HG03469 (cell line): ENCODE data around the gene INSYN2A.

Experiments used
- ATAC-seq: cut with Tn5 transposase; IDR thresholded peaks from one replicate; pipeline ENCODE4 v1.9.1; 2021; ENCODE audit warnings: mild to moderate bottlenecking, moderate library complexity, moderate number of reproducible peaks; ENCODE audit not compliant: unreplicated experiment

The INSYN2A gene, protein sequence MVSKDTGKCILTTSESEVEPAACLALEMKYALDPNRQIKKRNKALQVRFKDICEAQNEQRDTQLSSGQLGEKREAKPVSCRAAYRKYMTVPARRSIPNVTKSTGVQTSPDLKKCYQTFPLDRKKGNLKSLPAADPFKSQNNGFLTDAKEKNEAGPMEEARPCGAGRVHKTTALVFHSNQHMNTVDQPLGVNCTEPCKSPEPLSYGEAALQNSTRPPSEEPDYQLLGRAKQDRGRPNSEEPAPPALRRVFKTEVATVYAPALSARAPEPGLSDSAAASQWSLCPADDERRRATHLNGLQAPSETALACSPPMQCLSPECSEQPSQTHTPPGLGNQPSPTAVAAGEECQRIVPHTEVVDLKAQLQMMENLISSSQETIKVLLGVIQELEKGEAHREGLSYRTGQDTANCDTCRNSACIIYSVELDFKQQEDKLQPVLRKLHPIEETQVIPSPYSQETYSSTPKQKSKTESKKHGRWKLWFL

DNA sequence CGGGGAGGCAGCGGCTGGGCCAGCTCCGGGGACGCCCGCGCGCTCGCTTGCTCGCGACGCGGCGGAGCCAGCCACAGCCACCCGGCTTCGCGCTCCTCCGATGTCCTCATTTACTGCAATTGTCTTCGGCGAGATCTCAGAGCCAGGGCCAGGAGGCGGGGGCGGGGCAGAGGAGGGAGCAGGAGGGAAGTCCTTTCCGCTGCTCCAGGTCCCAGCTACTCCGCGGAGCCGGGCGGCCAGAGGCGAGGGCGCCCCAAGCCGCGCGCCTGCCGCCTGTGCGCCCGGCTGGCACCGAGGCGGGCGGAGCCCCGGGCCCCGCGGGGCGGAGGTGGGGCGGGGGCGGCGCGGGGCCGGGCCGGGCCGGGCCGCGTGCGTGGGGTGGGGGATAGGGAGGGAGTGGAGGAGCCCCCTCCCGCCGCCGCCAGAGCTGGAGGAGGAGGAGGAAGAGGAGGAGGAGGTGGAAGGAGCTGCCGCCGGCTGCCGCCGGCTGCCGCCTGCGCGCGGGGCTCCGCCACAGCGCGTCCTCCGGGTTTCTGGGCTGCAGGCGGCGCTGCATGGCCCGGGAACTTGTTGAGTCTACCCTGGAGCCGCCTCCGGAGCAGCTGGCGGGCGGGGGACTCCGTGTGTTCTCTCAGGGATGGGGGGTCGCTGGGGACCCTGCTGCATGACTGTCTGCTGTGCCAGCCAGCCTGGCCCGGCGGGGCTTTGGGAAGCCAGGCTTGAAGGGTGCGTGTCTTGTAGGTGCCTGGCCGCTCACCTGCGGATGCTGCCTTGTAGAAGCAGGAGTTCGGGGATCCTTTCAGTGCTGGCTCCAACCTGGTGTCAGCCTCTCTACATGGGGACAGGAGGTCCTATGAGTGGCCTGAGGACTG, at the start of gene INSYN2A:
Gene INSYN2A, minus strand, starts transcription at position 310 of the 872 bp plus-strand sequence. CDS start 20,196 bp downstream, outside the sequence.
- no peak for ATAC-seq

DNA sequence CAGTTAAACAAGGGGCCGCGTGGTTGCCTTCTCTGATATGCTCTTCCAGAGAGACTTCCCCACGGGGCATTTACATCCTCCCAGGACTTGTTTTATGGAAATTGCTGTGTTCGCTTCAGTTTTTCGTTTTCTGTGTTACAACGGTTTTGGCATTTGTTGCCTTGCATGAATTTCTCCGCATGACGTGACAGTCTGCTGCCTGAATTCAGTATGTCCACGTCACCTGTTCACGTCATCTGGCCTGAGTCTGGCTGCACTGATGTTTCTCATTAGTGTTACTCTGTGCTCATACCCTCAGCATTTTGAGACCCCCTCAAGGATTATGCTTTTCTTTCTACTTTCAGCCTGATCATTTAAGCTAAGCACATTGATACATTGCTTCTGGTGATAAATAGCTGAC, 49.1 kb upstream of the INSYN2A start:
- no peak for ATAC-seq

DNA sequence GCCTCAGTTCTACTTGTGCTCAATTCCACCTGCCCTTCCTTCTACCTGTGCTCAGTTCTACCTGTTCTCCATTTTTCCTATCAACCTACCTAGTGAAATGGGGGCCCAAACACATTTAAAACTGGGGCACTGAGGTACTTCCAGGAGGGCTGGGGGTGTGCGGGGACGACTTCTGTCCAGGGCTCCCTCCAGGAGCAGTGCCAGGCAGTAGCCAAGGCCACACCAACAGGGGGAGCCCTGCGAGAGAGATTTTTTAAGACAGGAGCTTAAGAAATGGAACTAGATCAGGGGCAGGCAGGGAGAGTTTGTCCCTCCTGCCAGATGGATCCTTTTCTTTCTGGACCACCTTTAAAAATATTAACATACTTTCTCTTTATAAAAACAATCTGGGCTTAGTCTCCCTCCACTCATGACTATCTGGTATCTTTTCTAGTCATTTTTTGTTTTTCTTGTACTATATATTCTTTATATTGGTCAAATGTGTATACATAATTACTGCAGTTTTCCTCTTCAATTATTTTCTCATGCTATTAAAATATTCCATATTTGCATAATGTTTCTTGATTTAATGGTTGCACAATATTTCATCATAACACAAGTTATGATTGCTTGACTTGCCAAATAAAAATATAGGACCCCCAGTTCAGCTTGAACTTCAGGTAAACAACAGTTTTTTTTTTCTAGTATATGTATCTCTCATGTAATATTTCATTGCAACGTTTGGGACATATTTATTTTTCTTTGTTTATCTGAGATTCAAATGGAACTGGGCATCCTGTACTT, 47.3 kb upstream of the INSYN2A start:
- ATAC-seq = no peak

DNA sequence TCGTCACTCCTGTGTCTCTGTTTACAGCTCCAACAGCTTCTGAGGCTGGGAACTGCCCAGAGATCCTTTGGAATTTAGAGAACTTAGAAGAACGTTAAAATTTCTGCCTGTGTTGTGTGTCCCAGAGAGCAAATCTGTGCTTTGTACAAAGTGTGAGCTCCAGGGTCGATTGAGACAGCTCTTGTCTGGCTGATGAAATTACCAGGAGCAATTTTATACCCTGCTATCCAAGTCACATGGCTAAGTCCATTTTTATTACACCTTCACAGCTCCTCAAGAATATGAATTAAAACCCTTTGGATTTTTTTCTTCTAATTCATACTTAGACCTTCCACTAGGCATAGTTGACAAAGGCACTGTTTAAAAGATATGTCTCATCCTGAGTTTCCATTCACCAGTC, 46.5 kb upstream of the INSYN2A start:
- no peak for ATAC-seq

DNA sequence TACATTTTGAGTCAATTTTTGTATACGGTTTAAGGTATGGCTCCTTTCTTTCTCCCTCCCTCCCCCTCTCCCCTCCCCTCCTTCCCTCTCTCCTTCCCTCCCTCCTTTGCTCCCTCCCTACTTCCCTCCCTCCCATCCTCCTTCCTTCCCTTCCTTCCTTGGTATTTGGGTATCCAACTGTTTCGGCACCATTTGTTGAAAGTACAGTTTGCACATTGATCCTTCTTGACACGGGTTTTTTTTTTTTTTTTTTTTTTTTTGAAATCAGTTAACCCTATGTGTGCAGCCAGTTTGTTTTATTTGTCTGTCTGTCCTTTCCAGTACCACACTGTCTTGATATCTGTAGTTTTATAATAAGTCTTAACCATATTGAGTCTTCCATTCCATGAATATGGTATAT, 39.9 kb upstream of the INSYN2A start:
- ATAC-seq = no peak

DNA sequence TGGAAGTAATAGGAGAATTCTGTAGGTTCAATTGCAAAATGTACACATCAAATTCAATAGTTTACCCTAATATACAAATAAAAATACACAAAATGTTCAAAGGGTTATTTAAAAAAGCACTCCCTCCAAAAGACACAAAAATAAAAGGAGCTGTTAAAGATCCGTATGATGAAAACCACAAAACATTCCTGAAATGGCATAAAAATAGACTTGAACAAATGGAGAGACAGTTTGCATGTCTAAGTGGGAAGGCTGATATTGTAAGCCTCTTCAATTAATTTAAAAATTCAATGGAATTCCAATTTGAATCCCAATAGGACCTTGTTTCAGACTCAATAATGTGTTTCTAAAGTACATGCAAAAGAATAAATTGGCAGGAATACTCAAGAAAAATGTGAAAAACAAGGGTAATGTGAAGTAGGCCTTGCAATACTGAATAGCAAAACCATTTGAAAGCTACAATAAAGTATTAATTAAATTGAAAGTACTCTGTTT, 38.0 kb upstream of the INSYN2A start:
- ATAC-seq = no peak

DNA sequence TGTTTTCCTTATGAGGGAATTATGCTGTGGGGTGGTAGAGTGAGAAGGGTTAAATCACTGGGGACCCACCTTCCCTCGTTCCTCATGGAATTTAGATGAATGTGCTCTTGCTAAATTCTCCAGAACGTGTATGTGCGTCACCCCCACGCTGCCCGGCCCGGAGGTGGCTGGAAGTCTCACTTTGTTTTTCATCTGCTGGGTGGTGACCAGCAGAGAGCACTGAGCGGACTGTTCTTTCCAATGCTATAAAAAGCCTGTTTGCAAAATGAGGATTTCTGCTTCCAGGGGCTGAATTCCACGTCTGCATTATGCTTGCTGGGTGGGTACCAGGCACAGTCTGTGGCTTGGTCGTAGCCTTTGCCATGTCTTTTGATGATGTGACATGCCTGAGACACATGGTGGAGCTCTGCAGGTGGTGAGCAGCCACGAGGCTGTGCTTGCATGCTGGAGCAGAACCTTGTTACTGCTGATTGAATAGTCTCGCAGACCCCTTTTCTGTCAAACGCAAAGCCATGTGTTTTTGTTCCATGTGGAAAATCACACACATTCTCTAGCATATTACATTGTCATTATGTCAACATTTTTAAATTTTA, 31.9 kb upstream of the INSYN2A start:
- no peak for ATAC-seq

DNA sequence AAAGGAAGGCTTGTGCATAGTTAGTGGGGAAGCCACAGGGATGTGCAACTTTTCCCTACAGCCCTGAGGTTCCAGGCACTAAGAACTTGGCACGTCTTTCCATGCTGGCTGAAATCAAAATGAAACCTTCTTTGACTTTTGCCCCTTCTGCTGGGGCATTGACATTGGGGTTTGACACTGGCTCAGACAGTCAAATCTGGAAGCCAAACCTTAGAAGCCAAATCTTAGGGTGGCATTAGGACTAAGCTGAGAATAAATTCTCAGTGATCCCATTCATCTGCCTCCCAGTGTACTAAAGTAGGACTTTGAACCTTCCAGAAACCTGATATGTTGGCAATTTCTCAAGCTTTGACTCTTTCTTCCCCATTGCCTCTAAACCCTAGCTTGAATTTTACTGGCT, 31.3 kb upstream of the INSYN2A start:
- no peak for ATAC-seq

DNA sequence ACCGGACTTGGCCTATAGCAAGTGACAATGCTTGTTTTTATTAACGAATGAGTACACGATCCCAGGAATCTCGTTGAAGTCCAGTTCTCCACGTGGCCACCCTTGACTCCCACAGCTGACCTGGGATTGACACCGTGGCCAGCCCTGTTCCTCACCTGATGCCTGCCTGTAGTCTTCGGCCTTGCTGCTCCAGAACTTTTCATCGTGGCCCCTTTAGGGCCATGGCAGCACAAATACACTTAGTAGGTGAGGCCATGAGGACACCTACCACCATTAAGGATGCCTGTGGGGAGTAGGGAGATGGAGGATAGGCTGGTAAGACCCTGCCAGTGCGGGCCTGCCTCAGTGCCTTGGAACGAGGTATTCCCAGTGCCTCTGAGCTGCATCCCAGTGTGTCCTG, 30.6 kb upstream of the INSYN2A start:
- ATAC-seq = no peak

DNA sequence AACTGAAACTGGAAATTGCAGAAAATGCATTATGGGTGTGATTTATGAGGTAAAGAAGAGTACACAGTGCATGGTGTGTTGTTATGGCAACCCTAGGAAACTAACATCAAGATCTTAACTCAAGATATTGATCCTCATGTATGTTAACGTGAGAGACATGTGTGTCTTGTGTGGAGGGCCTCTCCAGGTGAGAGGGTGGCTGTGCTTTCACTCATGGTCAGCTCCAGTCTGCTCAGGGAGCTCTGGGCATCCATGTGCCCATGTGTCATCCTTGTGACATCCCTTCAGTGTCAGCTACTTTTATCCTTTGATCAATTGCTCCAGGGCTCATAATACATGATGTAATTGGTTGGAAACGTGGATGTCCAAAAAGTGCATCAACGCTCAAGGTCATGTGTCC, 24.9 kb upstream of the INSYN2A start:
- ATAC-seq = no peak

DNA sequence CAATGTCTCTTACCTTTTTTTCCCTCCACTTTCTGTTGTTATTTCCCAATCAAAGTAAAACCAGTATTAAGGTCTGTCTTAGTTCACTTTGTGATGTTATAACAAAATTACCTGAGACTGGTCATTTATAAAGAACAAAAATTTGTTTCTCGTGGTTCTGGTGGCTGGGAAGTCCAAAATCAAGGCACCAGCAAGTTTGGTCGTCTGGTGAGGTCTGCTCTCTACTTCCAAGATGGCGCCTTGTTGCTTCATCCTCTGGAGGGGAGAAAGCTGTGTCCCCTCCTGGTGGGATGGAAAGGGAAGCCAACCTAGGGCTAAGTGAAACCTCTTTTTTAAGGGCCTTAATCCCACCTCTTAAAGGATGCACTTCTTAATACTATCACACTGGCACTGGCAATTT, 22.3 kb upstream of the INSYN2A start:
- no peak for ATAC-seq

DNA sequence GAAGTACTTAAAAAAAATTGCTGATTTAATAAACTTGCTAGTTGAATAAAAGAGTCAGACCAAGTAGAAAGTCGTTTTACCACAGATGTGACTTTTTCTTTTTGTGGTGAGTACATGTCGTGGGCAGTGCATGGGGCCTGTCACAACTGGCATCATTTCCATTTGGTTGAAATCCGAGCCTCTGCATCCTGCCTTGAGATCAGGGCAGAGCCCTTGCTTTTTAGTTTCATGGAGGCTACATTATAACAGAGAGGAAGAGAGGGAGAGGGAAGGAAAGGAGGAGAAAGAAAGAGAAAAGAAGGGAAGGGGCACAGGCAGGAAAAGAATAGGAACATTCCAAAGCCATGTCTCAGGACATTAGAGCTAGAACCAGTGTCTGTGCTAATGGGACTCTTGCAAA, 20.4 kb upstream of the INSYN2A start:
- ATAC-seq = no peak

DNA sequence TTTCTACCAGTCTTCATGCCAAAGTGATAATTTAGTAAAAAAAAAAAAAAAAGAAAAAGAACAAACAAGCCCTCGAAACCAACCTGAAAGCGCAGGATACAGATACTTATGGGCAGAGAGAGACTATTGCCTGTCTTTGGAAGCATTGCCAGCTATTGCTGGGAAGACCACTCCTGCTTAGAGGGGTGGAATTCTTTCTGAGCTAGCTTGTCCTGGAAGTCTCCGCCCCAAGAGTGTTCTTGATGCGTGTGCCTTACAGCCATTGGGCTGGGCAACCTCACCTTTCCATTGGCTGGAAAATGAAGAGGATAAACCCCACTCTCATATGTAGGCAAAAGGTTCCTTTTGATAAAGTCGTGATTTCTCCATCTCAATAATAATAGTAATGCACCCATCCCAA, 19.9 kb upstream of the INSYN2A start:
- ATAC-seq = no peak

DNA sequence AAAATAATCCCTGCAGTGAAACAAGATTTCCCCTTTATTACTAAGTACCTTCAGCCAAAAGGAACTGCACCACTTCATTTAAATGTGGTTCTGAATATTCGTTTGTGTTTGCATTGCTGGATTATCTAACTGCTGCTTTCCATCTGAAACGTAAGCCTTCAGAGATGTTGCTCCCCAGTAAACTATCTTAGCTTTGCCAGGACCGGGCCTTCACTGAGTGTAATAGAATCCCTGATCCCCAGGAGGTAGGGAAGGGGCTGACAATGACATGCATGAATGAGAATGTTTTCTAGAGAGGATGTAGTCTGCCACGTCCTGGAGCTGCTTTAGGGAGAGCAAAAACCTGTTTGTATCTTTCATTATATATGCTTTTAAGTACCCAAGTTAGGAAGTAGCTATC, 19.5 kb upstream of the INSYN2A start:
- no peak for ATAC-seq

DNA sequence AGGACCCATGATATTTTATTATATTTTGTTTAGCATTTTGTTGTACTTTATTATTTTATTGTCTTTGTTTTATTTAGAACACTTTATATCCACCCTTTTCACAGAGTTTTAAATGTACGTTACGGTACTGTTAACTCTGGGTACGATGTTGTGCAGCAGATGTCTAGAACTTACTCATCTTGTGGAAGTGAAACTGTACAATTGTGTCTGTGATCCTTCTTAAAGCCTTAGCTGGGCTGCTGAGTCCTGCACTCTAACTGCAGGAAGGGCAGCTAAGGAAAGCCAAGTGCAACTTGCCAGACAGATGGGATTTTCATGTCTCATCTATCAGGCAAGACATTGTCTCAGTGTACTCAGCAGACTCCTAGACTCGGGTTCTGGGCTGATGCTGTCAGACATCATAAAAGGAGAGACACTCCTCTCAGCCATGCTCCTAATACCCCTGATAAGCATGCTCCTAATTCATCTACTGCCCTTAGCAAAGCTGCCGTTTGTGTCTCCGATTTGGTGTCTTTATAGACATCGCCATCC, 14.6 kb upstream of the INSYN2A start:
- ATAC-seq = no peak

DNA sequence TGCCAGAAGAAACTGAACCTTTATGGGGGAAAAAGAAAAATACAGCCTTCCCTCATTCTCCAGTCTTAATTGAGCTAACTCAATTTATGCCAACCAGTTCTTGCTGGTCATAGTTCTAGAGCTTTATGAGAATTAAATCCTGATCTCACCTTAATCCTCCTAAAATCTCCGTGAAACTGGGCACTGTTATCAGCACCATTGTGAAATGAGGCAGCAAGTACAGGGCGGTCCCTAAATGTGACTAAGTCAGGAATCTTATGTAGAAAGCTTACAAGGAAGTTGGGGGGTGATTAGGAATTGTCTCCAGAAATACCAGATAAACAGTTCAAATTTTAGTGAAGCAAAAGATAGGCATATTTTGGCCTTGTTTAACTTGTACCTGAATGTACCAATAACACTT, 10.7 kb upstream of the INSYN2A start:
- no peak for ATAC-seq

DNA sequence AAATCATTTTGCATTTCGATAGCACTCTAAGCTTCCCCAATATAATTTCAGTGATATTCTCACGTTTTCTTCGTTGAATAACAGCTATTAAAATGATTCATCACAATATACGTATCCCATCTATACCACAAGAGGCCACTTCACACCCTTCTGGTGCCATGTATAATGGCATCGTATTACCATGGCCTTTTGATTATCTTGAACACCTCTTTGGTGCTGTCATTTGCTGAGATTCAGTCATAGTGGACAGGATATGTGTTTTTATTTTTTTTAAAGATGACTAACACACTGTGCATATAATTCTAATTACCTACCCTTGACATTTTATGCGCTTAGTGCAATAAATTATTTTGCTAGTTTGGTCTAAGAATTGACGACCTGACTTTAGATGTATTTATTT, 6.7 kb upstream of the INSYN2A start:
- ATAC-seq = no peak

DNA sequence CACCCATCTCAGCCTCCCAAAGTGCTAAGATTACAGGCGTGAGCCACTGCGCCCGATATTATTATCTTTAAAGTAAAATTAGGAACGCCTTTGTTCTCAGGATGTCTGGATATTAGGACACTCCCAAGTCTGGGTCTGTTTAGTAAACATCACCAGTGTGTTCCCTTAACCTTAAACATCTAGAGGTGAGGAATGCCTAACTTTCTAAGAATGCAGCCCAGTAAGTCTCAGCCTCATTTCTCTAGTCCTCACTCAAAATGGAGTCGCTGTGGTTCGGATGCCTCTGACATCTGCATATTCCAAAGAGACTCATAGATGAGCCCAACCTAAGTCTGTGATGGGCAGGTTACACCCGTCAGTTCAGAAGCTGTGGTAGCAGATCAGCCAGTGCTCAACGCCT, 4.3 kb upstream of the INSYN2A start:
- ATAC-seq = no peak

DNA sequence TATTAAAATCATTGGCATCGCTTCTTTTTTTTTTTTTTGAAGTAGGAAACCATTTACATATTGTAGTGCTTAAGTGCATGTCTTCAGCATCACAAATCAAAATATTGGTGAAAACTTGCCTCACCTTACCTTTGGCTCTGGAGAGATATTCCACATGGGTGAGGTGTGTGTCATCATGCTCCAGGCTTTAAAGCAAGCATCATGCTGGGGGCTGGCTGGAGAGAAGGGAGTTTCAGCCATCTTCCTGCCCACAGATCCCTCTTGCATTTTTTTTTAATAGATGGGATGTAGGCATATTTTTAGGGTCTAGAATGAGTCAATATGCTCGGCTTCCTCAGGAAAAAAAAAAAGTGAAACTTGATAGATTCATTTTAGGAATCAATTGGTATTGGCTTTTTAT, 2.3 kb upstream of the INSYN2A start:
- ATAC-seq = no peak

DNA sequence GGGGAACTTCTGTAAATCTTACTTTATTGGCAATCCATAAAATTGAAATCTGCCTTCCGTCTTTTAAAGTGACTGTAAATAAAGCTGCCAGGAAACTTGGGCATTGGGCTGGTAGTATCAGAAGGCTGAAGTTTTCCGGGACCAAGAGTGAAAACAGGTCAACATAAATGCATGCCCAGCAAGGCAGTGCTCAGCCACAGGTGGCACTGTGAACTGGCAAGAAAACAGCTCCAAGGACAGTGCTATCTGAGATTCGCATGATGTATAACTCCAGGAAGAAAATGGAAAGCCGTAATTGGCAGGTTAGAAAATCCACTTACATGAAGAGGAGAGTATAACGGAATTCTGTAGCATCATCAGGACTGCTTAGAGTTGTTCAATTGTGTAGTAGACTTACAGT, 1.9 kb upstream of the INSYN2A start:
- no peak for ATAC-seq

DNA sequence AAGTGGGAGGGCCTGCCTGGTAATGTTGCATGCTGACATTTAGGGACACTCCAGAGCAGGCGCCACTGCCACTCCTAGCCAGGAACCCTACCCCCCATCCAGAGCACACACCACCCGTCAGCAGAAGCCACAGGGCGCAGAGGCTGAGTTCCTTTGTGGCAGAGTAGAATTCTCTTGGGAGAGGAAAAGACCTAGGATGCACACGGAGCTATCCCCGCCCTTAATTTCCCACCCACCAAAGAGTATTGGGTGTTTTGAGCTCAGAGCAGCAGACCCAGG, 702 bp upstream of the INSYN2A start:
- no peak for ATAC-seq
